IMR-90 (cell line): Measurements from ENCODE around the gene TRDN. TPM values are rescaled to one million over a fixed set of nuclear protein-coding genes. Genes with fewer than 3 reads are reported as not detected.

Source experiments
- ATAC-seq: fragments of 200-7000 bp; cut with Tn5 transposase; 2 replicates; pipeline ENCODE4 v1.9.1; 2020; ENCODE audit warnings: low read depth, mild to moderate bottlenecking, moderate library complexity
- BruUV-seq: library from RNA; stranded (reverse); fragments of 400-500 nt; replicated peaks from 2 replicates; lab custom pipeline; 2021; lab: Mats Ljungman, UMichigan
- CTCF ChIA-PET: fragments of 300-600 bp; formaldehyde crosslinking; extraction: SDS; loops from one replicate; lab custom pipeline; 2021; ENCODE audit warnings: antibody characterized with exemption; lab: Yijun Ruan, JAX
- POLR2A ChIA-PET: fragments of 300-600 bp; sonication (Branson Sonifier 250); formaldehyde crosslinking; loops from one replicate; lab custom pipeline; 2022; ENCODE audit warnings: antibody characterized with exemption; ENCODE audit not compliant: unreplicated experiment; lab: Charles Lee
- DNase-seq: peaks from one replicate; pipeline ENCODE4 v3.0.0; 2013
- H2AFZ ChIP-seq: replicated peaks from 2 replicates; pipeline ENCODE3; 2013; ENCODE audit warnings: low read length, mild to moderate bottlenecking; ENCODE audit not compliant: poor library complexity
- H2AK5ac ChIP-seq: 2 replicates; pipeline ENCODE4 v1.6.1; 2013; ENCODE audit warnings: low read depth, low read length, inconsistent platforms
- H2AK9ac ChIP-seq: replicated peaks from 2 replicates; pipeline ENCODE3; 2013; ENCODE audit warnings: mild to moderate bottlenecking, low read depth, low read length, moderate library complexity; ENCODE audit not compliant: poor library complexity
- H2BK120ac ChIP-seq: 2 replicates; pipeline ENCODE4 v1.6.1; 2013; ENCODE audit warnings: low read depth, low read length, inconsistent platforms
- H2BK15ac ChIP-seq: 3 replicates; pipeline ENCODE4 v1.6.1; 2013; ENCODE audit warnings: low read depth, low read length, inconsistent platforms
- H2BK20ac ChIP-seq: 2 replicates; pipeline ENCODE4 v1.6.1; 2013; ENCODE audit warnings: low read depth, mild to moderate bottlenecking, inconsistent platforms, low read length, moderate library complexity
- H2BK5ac ChIP-seq: 2 replicates; pipeline ENCODE4 v1.6.1; 2013; ENCODE audit warnings: mild to moderate bottlenecking, low read depth, low read length, inconsistent platforms; ENCODE audit not compliant: poor library complexity, severe bottlenecking
- H3K14ac ChIP-seq: replicated peaks from 2 replicates; pipeline ENCODE4 v1.6.1; 2013; ENCODE audit warnings: low read depth, low read length, inconsistent platforms
- H3K18ac ChIP-seq: 2 replicates; pipeline ENCODE4 v1.6.1; 2013; ENCODE audit warnings: low read depth, low read length, control low read depth
- H3K23ac ChIP-seq: 2 replicates; pipeline ENCODE4 v1.6.1; 2013; ENCODE audit warnings: low read depth, low read length, inconsistent platforms
- H3K27ac ChIP-seq: 2 replicates; pipeline ENCODE4 v1.5.1; 2013; ENCODE audit warnings: mild to moderate bottlenecking, control low read depth, low read length; ENCODE audit not compliant: insufficient read depth
- H3K27me3 ChIP-seq: 2 replicates; pipeline ENCODE4 v1.6.1; 2013; ENCODE audit warnings: low read length; ENCODE audit not compliant: control insufficient read depth, insufficient read depth
- H3K36me3 ChIP-seq: 2 replicates; pipeline ENCODE4 v1.6.1; 2013; ENCODE audit warnings: low read length, mixed read lengths; ENCODE audit not compliant: control insufficient read depth, insufficient read depth
- H3K4ac ChIP-seq: 2 replicates; pipeline ENCODE4 v1.6.1; 2013; ENCODE audit warnings: low read depth, low read length, inconsistent platforms
- H3K4me1 ChIP-seq: 2 replicates; pipeline ENCODE4 v1.6.1; 2013; ENCODE audit warnings: low read length, mixed read lengths; ENCODE audit not compliant: control insufficient read depth, insufficient read depth
- H3K4me2 ChIP-seq: 2 replicates; pipeline ENCODE4 v1.6.1; 2013; ENCODE audit warnings: low read depth, mild to moderate bottlenecking, control low read depth, low read length, moderate library complexity
- H3K4me3 ChIP-seq: 2 replicates; pipeline ENCODE4 v1.5.1; 2013; ENCODE audit warnings: low read depth, mild to moderate bottlenecking, control low read depth, low read length, moderate library complexity; ENCODE audit not compliant: insufficient read depth
- H3K56ac ChIP-seq: 2 replicates; pipeline ENCODE4 v1.6.1; 2013; ENCODE audit warnings: low read length, inconsistent platforms; ENCODE audit not compliant: insufficient read depth; ENCODE audit errors: extremely low read depth
- H3K79me1 ChIP-seq, 2 experiments: 2 replicates each; pipeline ENCODE4 v1.6.1; 2013; ENCODE audit warnings: low read length in 2 of 2, inconsistent platforms in 1 of 2, low read depth in 1 of 2
- H3K9ac ChIP-seq: 2 replicates; pipeline ENCODE4 v1.6.1; 2013; ENCODE audit warnings: low read depth, low read length, control low read depth
- H3K9me1 ChIP-seq: 2 replicates; pipeline ENCODE4 v1.6.1; 2013; ENCODE audit warnings: low read length, inconsistent platforms; ENCODE audit not compliant: insufficient read depth
- H3K9me3 ChIP-seq: 2 replicates; pipeline ENCODE4 v1.6.1; 2013; ENCODE audit warnings: low read length; ENCODE audit not compliant: control insufficient read depth, insufficient read depth
- H4K20me1 ChIP-seq: 2 replicates; pipeline ENCODE4 v1.6.1; 2013; ENCODE audit warnings: low read length, inconsistent platforms; ENCODE audit not compliant: insufficient read depth
- H4K5ac ChIP-seq: 2 replicates; pipeline ENCODE4 v1.6.1; 2013; ENCODE audit warnings: mild to moderate bottlenecking, low read depth, low read length, control low read depth
- H4K8ac ChIP-seq, 2 experiments: 2 replicates each; pipeline ENCODE4 v1.6.1; 2013; ENCODE audit warnings: low read depth in 2 of 2, low read length in 2 of 2, control low read depth in 1 of 2, inconsistent platforms in 1 of 2
- H4K91ac ChIP-seq: 2 replicates; pipeline ENCODE4 v1.6.1; 2013; ENCODE audit warnings: low read depth, low read length, inconsistent platforms; ENCODE audit not compliant: insufficient read depth
- WGBS, 2 experiments: methylation state at CpG; one replicate each; pipeline versions ENCODE4 v1.1.5 to v1.1.7; 2013; ENCODE audit warnings: missing lambda C conversion rate in 2 of 2; ENCODE audit not compliant: insufficient read length in 1 of 2; ENCODE audit errors: extremely low coverage in 2 of 2; 5-methylcytosine and 5-hydroxymethylcytosine counted together
- dilution Hi-C: fragments of 300-500 bp; cut with HindIII; formaldehyde crosslinking; loops from one replicate; pipeline ENCODE4 v1.14.3; 2018; ENCODE audit warnings: low sequenced_read_pairs; ENCODE audit not compliant: unreplicated experiment
- in situ Hi-C: fragments of 300-500 bp; cut with MboI; formaldehyde crosslinking; loops from 3 replicates; pipeline ENCODE4 v1.14.3; 2019; ENCODE audit warnings: low sequenced_read_pairs, inconsistent platforms, mixed read lengths
- intact Hi-C: fragments of 100-400 bp; cut with micrococcal nuclease; formaldehyde crosslinking; loops from 2 replicates; pipeline ENCODE4 v1.10.0; 2022
- polyA plus RNA-seq, 3 experiments: library from polyadenylated mRNA; depleted of rRNA; stranded (reverse); fragments of >200 nt; gene quantifications; 2 replicates each; pipeline ENCODE4 v1.2.3, GENCODE V29; 2012; ENCODE audit warnings: low replicate concordance in 1 of 3
- total RNA-seq: library from RNA; depleted of rRNA; stranded (reverse); fragments of >200 nt; gene quantifications from 2 replicates; pipeline ENCODE4 v1.2.3, GENCODE V29; 2012
- TF ChIP-seq, protein P1 (sequence below): conservative IDR thresholded peaks from 2 replicates; pipeline ENCODE4 v1.5.1; 2012; ENCODE audit warnings: mild to moderate bottlenecking, low read depth, low read length, improper control_type of control experiment

TRDN gene
- total and polyA plus RNA-seq, 2 of the 4 experiments (the other 2 are of a cell fraction) = not detected

DNA sequence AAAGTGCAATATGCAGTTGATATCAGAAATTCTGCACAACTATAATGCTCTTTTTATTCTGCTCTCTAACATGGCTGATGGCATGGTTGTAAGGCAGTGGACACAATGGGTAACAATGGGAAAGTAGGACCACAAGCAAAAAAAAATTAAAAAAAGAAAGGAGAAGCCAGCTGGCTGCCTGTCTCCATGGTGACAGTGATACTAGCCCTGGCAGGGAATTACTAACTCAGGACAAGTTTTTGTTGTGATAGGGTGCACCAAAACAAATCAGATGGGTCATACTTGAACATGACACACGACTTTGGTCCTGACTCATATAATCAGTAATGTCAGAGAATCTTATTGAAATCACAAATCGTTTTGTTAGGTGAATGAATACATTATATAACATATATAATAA is 169.4 kb downstream of the TRDN start:
- Histone ChIP-seq H3K23ac (no peak overlapping the region), H2BK5ac (no peak overlapping the region), H3K27ac (no peak overlapping the region), H3K18ac (no peak overlapping the region), H3K9me1 (no peaks in the 10 kb centered on the region), H3K79me1 (no peaks in the 10 kb centered on the region), H3K14ac (no peak overlapping the region), H2BK20ac (no peak overlapping the region), H4K91ac (no peak overlapping the region), H3K9ac (no peak overlapping the region), H3K27me3 (no peaks in the 10 kb centered on the region), H2AK9ac (no peak overlapping the region), H2AFZ (no peak overlapping the region), H3K56ac (no peak overlapping the region), H3K36me3 (no peaks in the 10 kb centered on the region), H3K4ac (no peak overlapping the region), H4K5ac (no peak overlapping the region), H3K4me2 (no peak overlapping the region), H4K20me1 (no peaks in the 10 kb centered on the region), H2BK15ac (no peak overlapping the region), H4K8ac (no peak overlapping the region), H3K4me1 (no peaks in the 10 kb centered on the region), H2AK5ac (no peak overlapping the region), H3K4me3 (no peak overlapping the region), H2BK120ac (no peak overlapping the region), H3K9me3 (peaks cover 5% of the 10 kb centered on the region)
- ChIA-PET POLR2A (no interaction called here), CTCF (no interaction called here)
- no CpG with 5 or more reads among the region's 2 CpGs for WGBS, 2 experiments
- in situ Hi-C loops = no loop called here
- intact Hi-C loops = no loop called here
- ATAC-seq (no peak), DNase-seq (no peak)
- dilution Hi-C loops = no loop called here
- TF ChIP-seq, protein P1, sequence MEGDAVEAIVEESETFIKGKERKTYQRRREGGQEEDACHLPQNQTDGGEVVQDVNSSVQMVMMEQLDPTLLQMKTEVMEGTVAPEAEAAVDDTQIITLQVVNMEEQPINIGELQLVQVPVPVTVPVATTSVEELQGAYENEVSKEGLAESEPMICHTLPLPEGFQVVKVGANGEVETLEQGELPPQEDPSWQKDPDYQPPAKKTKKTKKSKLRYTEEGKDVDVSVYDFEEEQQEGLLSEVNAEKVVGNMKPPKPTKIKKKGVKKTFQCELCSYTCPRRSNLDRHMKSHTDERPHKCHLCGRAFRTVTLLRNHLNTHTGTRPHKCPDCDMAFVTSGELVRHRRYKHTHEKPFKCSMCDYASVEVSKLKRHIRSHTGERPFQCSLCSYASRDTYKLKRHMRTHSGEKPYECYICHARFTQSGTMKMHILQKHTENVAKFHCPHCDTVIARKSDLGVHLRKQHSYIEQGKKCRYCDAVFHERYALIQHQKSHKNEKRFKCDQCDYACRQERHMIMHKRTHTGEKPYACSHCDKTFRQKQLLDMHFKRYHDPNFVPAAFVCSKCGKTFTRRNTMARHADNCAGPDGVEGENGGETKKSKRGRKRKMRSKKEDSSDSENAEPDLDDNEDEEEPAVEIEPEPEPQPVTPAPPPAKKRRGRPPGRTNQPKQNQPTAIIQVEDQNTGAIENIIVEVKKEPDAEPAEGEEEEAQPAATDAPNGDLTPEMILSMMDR = no peak
- BruUV-seq = no TSS peak
